Measurements from ENCODE around the gene SMC1B.

GRCh38 chr22:45324311-45324711, 89.1 kb downstream of the SMC1B start:
- TF ChIP-seq CTCF (IDR thresholded peaks at IDR 0.05) (no peak), RAD21 (conservative IDR thresholded peaks at IDR 0.05 in 1 of 2, IDR thresholded peaks at IDR 0.05 in 1 of 2) (no peak), ATOH8 (CRISPR knock-in tag; IDR thresholded peaks at IDR 0.05; ENCODE audit: low read depth) (no peak), JUNB (IDR thresholded peaks at IDR 0.05) (no peak), CBX8 (IDR thresholded peaks at IDR 0.05) (no peak), EP300 (IDR thresholded peaks at IDR 0.05) (no peak), REST (IDR thresholded peaks at IDR 0.05) (no peak), E2F6 (IDR thresholded peaks at IDR 0.05; ENCODE audit: borderline replicate concordance, low read depth) (no peak), NR3C1 (IDR thresholded peaks at IDR 0.05) (no peak), FOSB (CRISPR knock-in tag; IDR thresholded peaks at IDR 0.05) (no peak), MAFK (IDR thresholded peaks at IDR 0.05; ENCODE audit: partially characterized antibody) (no peak)

Measured in A549 (cell line).